Inferior parietal cortex (tissue), 1 donor: ENCODE data around the gene IL17B.
"Not testable (repeated sequence)": the region's sequence is repeated elsewhere in the genome, so short reads cannot be mapped to it uniquely, and the experiment has no call there.

Source experiments
- DNase-seq: peaks from one replicate; pipeline ENCODE4 v3.0.0-alpha.2; 2016; ENCODE audit errors: extremely low spot score

Gene IL17B

DNA sequence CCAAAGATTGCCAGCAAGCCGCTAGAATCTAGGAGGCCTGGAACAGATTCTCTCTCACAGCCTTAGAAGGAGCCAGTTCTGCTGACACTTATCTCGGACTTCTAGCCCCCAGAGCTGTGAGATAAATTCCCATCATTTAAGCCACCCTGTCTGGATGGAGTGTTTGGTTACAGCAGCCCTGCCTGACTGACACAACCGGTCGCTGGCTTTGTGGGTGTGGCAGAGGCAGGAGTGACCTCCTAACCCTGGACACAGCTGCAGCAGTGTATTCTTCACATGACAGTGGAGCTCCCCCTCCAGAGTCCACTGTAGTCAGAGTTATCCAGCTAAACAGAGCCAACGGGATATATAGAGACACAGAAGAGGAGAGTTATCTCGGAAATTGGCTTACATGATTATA, 21.2 kb upstream of the IL17B start:
- no peak for DNase-seq

DNA sequence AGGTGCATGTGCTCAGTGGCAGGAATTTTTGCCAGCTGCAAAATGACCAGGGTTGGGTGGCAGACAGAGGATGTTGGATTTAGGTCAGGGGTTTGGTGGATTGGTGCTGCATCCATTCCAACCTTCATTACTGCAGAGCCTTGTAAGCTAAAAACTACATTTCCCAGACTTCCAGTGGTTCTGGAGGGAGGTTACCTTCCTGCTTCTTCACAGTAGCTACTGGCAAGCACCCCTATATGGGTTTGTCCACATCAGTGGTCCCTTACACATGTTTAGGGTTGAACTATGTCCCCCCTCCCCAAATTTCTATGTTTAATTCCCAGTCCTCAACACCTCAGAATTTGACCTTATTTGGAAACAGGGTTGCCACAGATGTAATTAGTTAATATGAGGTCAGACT, 20.7 kb upstream of the IL17B start:
- DNase-seq: no peak

DNA sequence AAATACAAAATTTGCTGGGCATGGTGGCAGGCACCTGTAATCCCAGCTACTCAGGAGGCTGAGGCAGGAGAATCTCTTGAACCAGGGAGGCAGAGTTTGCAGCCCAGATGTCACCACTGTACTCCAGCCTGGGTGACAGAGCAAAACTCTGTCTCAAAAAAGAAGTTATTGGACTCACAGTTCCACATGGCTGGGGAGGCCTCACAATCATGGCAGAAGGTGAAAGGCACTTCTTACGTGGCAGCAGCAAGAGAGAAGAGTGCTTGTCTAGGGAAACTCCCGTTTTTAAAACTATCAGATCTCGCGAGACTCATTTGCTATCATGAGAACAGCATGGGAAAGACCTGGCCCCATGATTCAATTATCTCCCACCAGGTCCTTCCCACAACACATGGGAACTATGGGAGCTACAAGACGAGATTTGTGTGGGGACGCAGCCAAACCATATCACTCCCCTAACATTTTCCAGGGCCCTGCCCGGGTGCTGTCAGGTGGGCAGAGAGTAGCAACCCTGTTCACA, 19.7 kb upstream of the IL17B start:
- DNase-seq: not testable (repeated sequence)

DNA sequence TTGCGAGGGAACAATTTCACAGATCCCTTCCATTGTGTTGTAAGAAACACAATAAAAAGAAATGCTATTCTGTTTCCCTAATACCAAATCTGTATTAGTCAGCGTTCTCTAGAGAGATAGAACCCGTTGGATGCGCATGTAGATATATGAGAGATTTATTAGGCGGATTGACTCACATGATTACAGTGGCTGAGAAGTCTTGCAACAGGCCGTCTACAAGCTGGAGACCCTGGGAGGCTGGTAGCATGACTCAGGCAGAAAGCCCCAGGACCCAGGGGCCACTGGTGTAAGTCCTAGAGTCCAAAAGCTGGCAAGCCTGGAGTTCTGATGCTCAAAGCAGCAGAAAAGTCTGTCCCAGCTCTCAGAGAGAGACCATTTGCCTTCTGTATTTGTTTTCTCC, 18.4 kb upstream of the IL17B start:
- DNase-seq: no peak

DNA sequence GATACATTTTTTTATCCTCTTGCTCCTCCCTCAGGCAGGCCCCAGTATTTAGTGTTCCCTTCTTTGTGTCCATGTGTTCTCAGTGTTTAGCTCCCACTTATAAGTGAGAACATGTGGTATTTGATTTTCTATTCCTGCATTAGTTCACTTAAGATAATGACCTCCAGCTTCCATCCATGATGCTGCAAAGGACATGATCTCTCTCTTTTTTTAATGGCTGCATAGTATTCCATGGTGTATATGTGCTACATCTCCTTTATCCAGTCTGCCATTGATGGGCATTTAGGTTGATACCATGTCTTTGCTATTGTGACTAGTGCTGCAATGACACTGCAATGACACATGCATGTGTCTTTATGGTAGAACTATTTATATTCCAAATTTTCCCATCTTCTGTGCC, 15.9 kb upstream of the IL17B start:
- DNase-seq: not testable (repeated sequence)

DNA sequence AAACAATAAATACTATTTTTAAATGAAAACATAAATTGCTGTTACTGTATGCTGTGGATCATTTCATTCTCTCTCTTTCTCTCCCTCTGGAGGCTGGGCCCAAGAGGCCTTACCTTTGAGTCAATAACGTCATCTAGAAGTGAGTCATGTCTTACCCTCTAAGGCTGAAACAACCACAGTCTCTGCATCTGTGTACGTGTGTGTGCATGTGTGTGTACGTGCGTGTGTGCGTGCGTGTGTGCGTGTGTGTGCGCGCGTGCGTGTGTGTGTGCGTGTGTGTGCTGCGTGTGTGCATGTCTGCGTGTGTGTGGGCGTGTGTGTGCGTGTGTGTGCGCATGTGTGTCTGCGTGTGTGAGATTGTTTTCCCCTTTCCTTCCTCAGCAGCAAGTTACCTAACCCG, 13.6 kb upstream of the IL17B start:
- DNase-seq: no peak

DNA sequence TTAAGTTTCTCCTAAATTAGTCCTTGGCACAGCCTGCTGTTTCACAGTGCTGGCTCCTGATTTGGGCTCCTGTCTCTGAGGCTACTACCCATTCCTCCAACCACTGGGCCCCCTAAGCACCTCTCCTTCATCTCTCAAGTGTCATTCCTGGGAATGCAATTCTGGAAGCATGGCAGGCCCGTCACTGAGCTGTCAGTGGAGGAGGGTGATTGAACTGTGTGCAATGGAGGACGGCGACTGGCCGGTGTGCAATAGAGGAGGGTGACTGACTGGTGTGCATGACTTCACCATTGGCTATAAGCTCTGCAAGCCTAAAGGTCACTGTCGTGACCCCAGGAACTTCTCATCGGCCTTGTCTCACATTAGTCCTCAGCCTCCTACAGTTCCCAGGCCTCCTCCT, 12.4 kb upstream of the IL17B start:
- no peak for DNase-seq

DNA sequence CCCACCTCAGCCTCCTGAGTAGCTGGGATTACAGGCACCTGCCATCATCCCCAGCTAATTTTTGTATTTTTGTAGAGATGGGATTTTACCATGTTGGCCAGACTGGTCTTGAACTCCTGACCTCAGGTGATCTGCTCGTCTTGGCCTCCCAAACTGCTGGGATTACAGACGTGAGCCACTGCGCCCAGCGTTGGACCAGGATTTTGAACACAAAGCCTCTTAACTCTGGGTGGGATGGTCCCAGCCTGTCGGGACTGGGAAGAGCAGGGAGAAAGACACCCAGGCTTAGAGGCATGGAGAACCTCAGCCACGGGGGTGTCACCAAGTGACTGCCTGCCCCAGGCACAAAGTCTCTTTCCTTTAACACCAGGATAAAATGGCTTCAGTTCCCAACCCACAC, 12.0 kb upstream of the IL17B start:
- not testable (repeated sequence) for DNase-seq

DNA sequence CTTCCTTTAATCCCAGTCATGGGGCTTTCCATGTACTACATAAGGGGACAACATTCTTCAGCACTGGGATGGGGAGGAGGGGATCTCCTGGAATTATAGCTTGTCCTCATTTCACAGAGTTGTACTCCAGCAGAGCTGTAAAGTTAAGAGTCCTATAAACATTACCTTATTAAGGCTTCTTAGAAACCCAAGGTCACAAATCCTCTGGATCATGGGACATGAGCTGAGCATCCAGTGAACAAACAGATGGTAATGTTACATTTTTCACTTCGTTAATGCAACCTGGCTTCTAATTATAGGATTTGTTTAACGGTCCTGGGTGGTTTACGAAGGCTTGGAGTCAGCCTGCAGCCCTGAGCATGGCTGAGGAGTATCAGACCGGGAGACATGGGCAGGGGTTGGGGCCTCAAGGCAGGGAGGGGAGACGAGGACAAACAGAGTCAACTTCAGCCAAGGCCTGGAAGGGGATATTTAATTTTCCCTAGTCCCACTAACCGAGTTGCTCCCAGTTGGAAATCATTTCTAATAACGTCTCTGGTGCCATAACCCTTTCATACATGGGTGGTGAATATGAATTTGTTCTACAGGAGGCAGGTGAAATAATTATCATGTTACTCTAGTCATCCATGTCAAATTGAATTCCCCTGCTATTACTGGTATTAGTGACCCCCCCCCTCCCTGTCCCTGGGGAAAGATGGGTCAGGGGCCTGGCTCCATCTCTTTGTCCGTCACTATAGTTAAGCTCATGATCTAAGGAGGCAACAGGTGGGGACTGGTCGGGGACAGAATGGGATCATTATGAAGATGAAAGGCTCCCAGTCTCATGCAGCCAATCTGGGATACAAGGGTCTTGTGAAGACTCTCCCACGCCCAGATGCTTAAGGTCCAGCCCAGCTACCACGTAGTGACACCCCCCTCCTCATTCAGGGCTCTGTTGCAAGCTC, 10.7 kb upstream of the IL17B start:
- no peak for DNase-seq

DNA sequence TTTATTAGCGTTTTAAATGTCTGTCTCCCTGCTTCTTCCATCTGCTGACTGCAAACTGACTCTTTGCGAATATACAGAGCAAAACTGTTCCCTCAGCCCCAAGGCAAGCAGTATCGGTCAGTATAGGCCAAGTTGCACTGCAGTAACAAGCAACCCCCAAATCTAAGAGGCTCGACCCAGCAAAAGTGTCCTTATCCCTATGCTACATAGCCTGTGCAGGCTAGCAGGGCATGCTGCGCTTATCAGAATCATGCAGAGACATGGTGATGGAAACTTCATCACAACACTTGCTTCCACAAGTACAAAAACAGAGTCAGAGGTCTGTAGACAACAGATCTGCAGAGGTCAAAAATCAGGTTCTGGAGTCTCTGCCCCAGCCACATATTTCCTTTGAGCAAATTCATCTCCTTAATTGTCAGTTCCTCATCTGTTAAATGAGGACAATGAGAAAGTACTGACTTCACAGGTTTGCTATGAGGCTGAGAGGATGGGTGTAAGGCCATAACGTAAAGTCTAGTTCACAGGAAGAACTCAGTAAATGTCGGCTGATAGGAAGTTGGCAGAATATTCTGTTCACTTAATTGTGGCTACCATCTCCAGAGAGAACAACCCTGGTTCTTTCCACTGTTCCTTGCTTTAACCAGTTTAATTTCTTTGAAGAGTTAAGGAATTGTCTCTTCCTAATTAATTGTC, 9.6 kb upstream of the IL17B start:
- DNase-seq: no peak

DNA sequence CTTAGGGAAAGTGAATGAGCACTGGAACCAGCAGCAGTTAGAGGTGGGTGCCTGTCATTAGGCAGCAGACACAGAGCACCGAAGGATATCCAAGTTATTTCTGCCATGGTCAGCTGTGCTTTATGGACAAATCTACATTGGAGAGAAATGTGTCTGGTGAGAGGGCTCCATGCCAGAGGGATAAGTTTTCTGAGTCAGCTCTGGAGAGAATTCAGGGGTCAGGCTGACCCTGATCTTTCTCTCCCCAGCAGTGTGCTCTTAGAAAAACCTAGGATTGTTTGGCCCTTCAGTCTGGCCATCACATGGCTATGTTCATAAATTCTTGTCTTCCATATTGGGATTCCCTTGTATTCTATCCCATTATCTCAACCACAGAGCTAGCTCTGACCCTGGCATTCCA, 8.9 kb upstream of the IL17B start:
- no peak for DNase-seq

DNA sequence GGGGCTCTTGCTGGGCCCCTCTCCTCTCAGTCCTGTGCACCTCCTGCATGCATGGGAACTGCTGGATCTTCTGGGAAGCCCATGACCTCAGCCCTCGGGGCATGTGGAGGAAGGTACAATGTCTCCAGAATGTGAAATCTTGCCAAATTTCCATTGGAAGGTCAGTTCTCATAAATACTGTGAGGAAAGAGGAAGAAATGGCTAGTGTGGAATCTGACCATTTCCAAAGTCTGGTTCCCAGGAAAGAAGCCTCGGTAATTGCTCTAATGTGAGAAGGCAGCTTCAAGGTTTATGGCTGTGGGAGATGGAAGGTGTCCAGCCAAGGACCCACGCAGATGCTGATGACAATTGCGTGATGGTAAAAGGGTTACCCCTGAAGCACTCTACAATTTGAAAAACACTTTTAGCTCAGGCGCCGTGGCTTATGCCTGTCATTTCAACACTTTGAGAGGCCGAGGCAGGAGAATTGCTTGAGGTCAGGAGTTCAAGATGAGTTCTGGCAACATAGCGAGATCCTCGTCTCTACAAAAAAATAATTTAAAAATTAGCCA, 8.1 kb upstream of the IL17B start:
- no peak for DNase-seq

DNA sequence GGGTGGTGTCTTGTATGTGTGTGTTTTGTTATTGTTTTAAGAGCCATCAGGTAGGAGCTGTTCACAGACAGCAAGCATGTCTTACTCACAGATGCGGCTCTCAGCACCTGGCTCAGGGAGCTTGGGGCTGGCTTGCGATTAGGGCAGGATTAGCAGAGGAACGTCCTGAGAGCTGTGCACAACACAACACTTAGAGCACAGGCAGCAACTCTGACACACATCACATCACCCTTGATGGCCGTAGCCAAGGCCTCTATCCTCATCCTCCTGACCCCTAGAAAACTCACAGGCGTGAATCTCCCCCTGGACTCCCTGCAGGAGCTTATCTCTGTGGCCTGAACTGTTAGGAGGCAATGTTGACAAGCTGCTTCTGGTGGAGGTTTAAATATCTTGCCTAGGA, 7.1 kb upstream of the IL17B start:
- no peak for DNase-seq

DNA sequence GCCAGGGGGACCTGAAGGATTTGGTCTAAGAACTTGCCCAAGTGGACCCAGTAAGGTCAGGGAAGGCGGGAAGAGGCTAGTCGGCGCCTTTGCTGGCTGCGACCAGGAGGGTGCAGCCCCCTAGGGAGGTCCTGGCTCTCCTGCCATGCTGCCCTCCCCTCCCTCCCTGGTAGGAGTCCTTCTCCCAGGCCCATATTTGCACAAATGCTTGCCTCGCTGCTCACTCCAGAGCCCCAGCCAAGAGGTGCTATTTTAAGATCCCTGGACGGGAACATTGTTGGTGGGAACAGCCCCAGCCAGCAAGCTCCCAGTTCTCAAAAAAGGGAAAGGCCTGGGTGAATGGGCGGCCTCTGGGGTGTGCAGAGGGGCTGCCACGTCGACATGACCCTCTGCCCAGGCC, 4.3 kb upstream of the IL17B start:
- DNase-seq: no peak

DNA sequence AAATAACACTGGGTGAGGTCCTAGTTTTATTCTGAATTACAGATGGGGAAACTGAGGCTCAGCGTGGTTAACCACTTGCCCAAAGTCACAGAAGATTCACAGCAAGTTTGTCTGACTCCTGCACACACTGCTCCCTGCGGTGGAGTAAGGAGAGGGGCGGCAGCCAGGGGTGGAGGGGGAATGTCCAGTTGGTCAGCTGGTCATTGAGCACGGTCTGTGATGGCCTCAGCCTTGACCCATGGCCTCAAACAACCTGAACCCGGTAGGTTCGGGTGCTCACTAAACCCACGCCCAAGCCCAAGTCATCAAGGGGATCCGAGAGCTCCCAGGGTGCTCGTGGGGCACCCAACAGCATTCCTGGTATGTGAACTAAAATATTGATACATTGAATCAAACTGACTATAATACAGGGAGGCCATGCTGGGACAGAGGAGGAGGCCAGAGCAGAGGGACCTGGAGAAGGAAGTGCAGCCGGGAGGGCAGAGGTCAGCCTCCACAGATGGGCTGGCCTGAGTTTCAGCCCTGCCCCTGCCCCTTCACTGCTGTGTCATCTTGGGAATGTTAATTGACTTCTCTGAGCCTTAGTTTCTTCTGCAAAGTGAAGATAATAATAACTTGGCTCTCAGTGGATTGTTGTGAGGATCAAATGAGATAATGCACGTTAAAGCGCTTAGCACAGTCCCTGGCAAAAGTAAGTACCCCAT, 3.6 kb upstream of the IL17B start:
- no peak for DNase-seq

DNA sequence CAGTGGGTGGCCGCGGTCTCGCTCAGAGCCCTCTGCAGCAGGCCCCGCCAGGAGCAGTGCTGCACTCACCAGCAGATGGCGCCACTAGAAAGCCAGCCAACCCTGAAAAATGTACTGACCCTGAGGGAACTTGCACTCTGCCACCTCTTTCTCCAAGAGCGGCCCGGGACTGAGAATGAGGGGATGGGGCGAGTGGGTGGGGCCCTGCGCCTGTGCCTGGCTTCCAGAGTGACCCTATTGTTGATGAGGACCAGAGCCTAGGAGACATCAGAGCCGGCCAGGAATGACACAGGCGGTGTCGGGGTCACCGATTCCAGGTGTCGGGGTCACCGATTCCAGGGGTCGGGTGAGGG, 2.9 kb upstream of the IL17B start:
- peak; percentile 50 for DNase-seq

DNA sequence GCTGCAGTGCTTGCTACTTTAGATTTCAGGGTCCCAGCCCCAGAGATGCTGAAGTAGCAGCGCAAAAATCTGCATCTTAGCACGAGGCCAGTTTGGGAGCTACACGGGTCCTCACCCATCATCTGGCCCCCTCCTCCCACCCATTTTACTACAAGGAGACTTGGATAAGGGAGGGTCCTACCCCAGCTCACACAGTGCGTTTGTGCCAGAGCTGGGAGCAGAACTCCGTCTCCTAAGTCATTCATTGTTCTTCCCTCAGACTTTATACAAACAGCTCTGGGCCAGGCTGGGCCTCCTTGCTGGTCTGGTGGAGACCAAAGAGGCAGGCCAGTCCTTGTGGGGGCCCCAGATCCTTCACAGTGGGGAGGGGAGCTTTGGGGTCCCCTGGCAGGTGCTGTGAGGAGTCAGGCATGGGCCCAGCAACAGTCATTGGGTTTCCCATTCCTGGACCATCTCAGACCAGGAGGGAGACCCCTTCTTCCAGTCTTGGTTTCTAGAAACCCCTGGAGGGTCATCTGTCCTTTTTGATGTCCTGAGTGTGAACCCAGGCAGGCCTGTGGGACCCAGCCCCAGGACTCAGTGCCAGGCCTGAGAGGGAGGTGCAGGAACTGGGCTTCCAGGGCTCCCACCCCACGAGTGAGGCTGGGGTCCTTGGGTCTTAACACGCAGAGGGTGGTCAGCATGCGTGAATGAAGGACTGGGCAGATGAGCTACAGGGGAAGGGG, 2.3 kb upstream of the IL17B start:
- DNase-seq: no peak

DNA sequence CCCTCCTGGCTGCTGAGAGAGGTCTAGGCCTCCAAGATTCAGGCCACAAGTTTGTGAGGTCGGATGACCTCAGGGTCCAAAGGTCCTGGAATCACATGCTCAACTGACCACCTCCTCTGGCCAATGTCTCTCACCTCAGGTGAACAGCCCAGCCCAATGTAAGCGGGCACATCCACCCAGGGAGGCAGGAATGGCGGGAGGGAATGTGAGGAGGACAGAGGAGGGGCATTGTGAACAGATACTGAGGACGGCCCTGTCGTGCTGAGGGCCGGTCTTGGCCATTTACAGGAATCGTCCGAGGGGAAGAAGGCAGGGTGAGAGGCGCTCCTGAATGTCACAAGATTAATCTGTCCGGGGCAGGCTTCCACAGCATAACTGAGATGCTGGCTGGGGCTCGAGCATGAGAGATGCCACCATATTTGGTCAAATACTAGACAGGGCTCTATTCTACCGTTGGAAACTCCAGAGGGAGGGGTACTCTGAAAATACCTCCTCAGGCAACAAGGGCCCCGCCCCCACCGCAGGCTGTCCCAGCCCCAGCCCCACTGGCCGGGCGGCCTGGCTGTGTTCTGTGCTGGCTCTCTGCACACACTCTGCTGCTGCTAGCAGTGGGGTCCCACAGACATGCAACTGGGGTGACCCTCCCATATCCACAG, 1.5 kb upstream of the IL17B start:
- no peak for DNase-seq

DNA sequence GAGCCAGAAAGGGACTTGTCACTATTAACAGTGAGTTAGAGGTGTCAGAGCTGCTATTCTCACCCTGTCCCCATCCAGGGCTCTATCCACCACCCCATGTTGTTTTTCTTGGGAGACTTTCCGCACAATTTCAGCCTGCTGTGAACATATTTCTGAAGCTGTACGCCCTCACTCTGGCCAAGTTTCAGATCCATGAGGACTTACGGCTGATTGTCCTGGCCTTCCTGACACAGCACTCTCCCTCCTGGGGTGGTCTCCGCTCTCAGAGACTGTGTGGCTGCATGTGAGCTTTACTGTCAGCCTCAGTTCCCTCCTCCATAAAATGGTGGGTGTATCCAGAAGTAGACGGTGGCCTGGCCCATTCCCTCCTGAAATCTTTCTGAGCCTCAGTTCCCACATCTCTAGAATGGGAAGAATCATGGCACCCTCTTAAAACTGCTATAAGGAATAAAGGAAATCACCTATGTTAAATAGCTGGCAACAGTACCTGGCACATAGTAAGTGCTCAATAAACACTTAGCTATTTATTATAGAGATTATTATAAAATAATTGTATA, 804 bp upstream of the IL17B start:
- no peak for DNase-seq

DNA sequence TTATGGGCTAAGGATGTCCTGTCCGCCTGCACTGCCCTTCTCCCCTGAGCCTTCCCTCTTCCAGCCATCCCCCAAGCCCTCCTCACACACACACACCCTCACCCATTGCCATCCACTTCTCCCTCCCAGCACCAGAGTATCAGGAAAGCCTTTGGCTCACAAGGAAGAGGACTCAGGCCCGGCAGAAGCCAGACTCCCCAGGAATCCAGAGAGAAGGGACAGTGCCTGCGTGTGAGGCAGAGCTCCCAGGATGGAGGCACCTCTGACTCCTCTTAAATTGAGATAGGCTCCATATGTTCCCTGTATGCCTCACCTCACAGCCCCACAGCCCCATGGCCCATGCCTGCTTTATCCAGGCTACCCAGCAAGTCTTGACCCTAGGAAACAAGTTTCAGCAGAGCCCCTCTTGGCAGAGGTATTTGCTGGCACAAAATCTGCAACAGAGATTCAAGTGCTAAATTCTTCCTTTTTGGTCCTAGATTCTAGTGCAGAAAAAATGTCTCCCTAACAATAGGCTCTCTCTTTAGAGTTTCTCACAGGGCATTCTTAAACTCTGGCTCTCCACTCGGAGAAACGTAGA, 761 bp downstream of the IL17B start:
- DNase-seq: no peak
